Astrocyte (in vitro differentiated cells and primary cell): ENCODE results near the gene DDX47. TPM values are rescaled to one million over a fixed set of nuclear protein-coding genes. Genes with fewer than 3 reads are reported as not detected.

Experiments used
- DNase-seq: peaks from one replicate; pipeline ENCODE4 v3.0.0-alpha.2; 2010; ENCODE audit warnings: low read depth
- FAIRE-seq: peaks from 2 replicates; lab custom pipeline; 2011; peaks lifted over from hg19 to GRCh38; lab: Jason Lieb, UNC
- H2AFZ ChIP-seq: 2 replicates; pipeline ENCODE4 v1.6.0; 2012; ENCODE audit warnings: low read depth, low read length, inconsistent platforms
- H3K27ac ChIP-seq: 2 replicates; pipeline ENCODE4 v1.5.1; 2011; ENCODE audit warnings: low read depth, low read length, inconsistent platforms
- H3K27me3 ChIP-seq: 2 replicates; pipeline ENCODE4 v1.6.0; 2011; ENCODE audit warnings: low read length, inconsistent platforms; ENCODE audit not compliant: insufficient read depth
- H3K36me3 ChIP-seq: 2 replicates; pipeline ENCODE4 v1.5.1; 2011; ENCODE audit warnings: low read length, inconsistent platforms; ENCODE audit not compliant: insufficient read depth
- H3K4me1 ChIP-seq: 2 replicates; pipeline ENCODE4 v1.5.1; 2011; ENCODE audit warnings: low read length, inconsistent platforms; ENCODE audit not compliant: insufficient read depth
- H3K4me2 ChIP-seq: 2 replicates; pipeline ENCODE4 v1.6.0; 2012; ENCODE audit warnings: low read length, inconsistent platforms
- H3K4me3 ChIP-seq: 2 replicates; pipeline ENCODE4 v1.5.1; 2011; ENCODE audit warnings: low read depth, mild to moderate bottlenecking, low read length, inconsistent platforms; ENCODE audit not compliant: insufficient read depth
- H3K79me2 ChIP-seq: 2 replicates; pipeline ENCODE4 v1.6.0; 2012; ENCODE audit warnings: mild to moderate bottlenecking, low read length, inconsistent platforms; ENCODE audit not compliant: insufficient read depth
- H3K9ac ChIP-seq: 2 replicates; pipeline ENCODE4 v1.6.0; 2012; ENCODE audit warnings: mild to moderate bottlenecking, low read length, inconsistent platforms
- H3K9me3 ChIP-seq: 2 replicates; pipeline ENCODE4 v1.5.1; 2012; ENCODE audit warnings: low read depth, mild to moderate bottlenecking, low read length, inconsistent platforms; ENCODE audit not compliant: insufficient read depth
- H4K20me1 ChIP-seq: 2 replicates; pipeline ENCODE4 v1.6.0; 2012; ENCODE audit warnings: low read length, inconsistent platforms; ENCODE audit not compliant: insufficient read depth
- H3K27ac Mint-ChIP-seq: one replicate; pipeline ENCODE4 v1.8.0; 2021; ENCODE audit warnings: mild to moderate bottlenecking, mixed read lengths; ENCODE audit not compliant: unreplicated experiment
- H3K27me3 Mint-ChIP-seq: one replicate; pipeline ENCODE4 v1.8.0; 2021; ENCODE audit warnings: low read depth, mixed read lengths; ENCODE audit not compliant: unreplicated experiment
- H3K36me3 Mint-ChIP-seq: one replicate; pipeline ENCODE4 v1.8.0; 2021; ENCODE audit warnings: low read depth, mixed read lengths; ENCODE audit not compliant: unreplicated experiment
- H3K4me1 Mint-ChIP-seq: one replicate; pipeline ENCODE4 v1.8.0; 2021; ENCODE audit warnings: low read depth, mixed read lengths; ENCODE audit not compliant: unreplicated experiment
- H3K4me3 Mint-ChIP-seq: one replicate; pipeline ENCODE4 v1.8.0; 2021; ENCODE audit warnings: mild to moderate bottlenecking, moderate library complexity, mixed read lengths; ENCODE audit not compliant: unreplicated experiment
- H3K9me3 Mint-ChIP-seq: one replicate; pipeline ENCODE4 v1.8.0; 2021; ENCODE audit warnings: mild to moderate bottlenecking, mixed read lengths; ENCODE audit not compliant: unreplicated experiment
- EZH2 ChIP-seq: IDR thresholded peaks from 2 replicates; pipeline ENCODE4 v1.6.1; 2012; ENCODE audit warnings: mild to moderate bottlenecking, low read length, inconsistent platforms; ENCODE audit not compliant: insufficient read depth
- total RNA-seq: library from RNA; stranded (reverse); gene quantifications from 2 replicates; pipeline ENCODE4 v1.2.1, GENCODE V29; 2021
- TF ChIP-seq, protein P1 (sequence below): IDR thresholded peaks from 2 replicates; pipeline ENCODE4 v1.5.1; 2011; ENCODE audit warnings: low read depth, mild to moderate bottlenecking, inconsistent platforms, low read length, moderate library complexity; ENCODE audit not compliant: insufficient read depth

The DDX47 gene
- total RNA-seq, 1 donor from 2014 or later, result 62.1 TPM

DNA sequence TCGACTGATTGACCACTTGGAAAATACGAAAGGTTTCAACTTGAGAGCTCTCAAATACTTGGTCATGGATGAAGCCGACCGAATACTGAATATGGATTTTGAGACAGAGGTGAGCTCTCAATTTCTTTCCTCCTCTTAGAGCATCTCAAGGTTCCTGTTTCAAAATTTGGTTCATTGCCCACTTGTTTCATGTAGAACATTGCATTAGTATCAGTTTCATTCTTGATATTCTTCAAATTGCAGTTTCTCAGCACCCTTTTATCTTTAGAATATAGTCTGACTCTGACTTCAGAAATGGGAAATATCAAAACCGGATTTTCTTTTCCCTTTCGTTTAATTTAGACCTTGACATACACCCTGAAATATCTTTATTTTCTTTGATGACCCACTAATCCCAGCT, 8.8 kb downstream of the DDX47 start:
- H3K4me3 Mint-ChIP-seq, result no peak overlapping the region
- Histone ChIP-seq H3K36me3 (peaks cover 48% of the 10 kb centered on the region), H3K4me3 (no peak overlapping the region)

GRCh38 chr12:12822886-12823285, 9.7 kb downstream of the DDX47 start:
- no peaks in the 10 kb centered on the region for H4K20me1 ChIP-seq
- H3K9me3 ChIP-seq, result no peaks in the 10 kb centered on the region
- peaks cover 51% of the 10 kb centered on the region for H3K4me1 Mint-ChIP-seq
- no peak for FAIRE-seq
- no peaks in the 10 kb centered on the region for H3K9me3 Mint-ChIP-seq
- H3K36me3 ChIP-seq, result peaks cover 56% of the 10 kb centered on the region
- H3K4me2 ChIP-seq, result peak overlapping the region; percentile 27
- H3K27me3 ChIP-seq, result no peaks in the 10 kb centered on the region
- peak overlapping the region; percentile 42 for H3K4me3 Mint-ChIP-seq
- H3K27ac ChIP-seq, result peak overlapping the region; percentile 94
- peaks cover 53% of the 10 kb centered on the region for H3K4me1 ChIP-seq
- no peak overlapping the region for H3K4me3 ChIP-seq
- peaks cover 27% of the 10 kb centered on the region for H3K36me3 Mint-ChIP-seq
- H3K27ac Mint-ChIP-seq, result peak overlapping the region; percentile 95
- H3K9ac ChIP-seq, result peak overlapping the region; percentile 77
- no peaks in the 10 kb centered on the region for H3K27me3 Mint-ChIP-seq
- TF ChIP-seq, protein P1, sequence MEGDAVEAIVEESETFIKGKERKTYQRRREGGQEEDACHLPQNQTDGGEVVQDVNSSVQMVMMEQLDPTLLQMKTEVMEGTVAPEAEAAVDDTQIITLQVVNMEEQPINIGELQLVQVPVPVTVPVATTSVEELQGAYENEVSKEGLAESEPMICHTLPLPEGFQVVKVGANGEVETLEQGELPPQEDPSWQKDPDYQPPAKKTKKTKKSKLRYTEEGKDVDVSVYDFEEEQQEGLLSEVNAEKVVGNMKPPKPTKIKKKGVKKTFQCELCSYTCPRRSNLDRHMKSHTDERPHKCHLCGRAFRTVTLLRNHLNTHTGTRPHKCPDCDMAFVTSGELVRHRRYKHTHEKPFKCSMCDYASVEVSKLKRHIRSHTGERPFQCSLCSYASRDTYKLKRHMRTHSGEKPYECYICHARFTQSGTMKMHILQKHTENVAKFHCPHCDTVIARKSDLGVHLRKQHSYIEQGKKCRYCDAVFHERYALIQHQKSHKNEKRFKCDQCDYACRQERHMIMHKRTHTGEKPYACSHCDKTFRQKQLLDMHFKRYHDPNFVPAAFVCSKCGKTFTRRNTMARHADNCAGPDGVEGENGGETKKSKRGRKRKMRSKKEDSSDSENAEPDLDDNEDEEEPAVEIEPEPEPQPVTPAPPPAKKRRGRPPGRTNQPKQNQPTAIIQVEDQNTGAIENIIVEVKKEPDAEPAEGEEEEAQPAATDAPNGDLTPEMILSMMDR, result no peak
- TF ChIP-seq EZH2, result no peak
- H2AFZ ChIP-seq, result no peak overlapping the region
- peak; percentile 69 for DNase-seq
- peaks cover 31% of the 10 kb centered on the region for H3K79me2 ChIP-seq

More for the DNA sequence above, 8.8 kb downstream of the DDX47 start:
- DNase-seq (no peak), FAIRE-seq (no peak)
- Histone ChIP-seq H3K79me2 (peaks cover 40% of the 10 kb centered on the region), H3K9ac (no peak overlapping the region), H3K4me1 (peaks cover 53% of the 10 kb centered on the region), H2AFZ (no peak overlapping the region), H4K20me1 (no peaks in the 10 kb centered on the region), H3K9me3 (no peaks in the 10 kb centered on the region), H3K27me3 (no peaks in the 10 kb centered on the region), H3K27ac (peak overlapping the region; percentile 94), H3K4me2 (no peak overlapping the region)
- TF ChIP-seq, protein P1, result no peak
- no peak for TF ChIP-seq EZH2
- H3K27me3 Mint-ChIP-seq, result no peaks in the 10 kb centered on the region
- peaks cover 55% of the 10 kb centered on the region for H3K4me1 Mint-ChIP-seq
- no peaks in the 10 kb centered on the region for H3K9me3 Mint-ChIP-seq
- H3K36me3 Mint-ChIP-seq, result peaks cover 25% of the 10 kb centered on the region
- peak overlapping the region; percentile 56 for H3K27ac Mint-ChIP-seq

GRCh38 chr12:12823300-12823699, 10.2 kb downstream of the DDX47 start:
- Histone ChIP-seq H3K27ac (peak overlapping the region; percentile 94), H3K9me3 (no peaks in the 10 kb centered on the region), H3K4me2 (peak overlapping the region; percentile 32), H2AFZ (no peak overlapping the region), H3K79me2 (peaks cover 29% of the 10 kb centered on the region), H4K20me1 (no peaks in the 10 kb centered on the region), H3K4me3 (no peak overlapping the region), H3K27me3 (no peaks in the 10 kb centered on the region), H3K36me3 (peaks cover 59% of the 10 kb centered on the region), H3K4me1 (peaks cover 53% of the 10 kb centered on the region), H3K9ac (peak overlapping the region; percentile 77)
- Mint-ChIP-seq H3K4me3 (peak overlapping the region; percentile 42), H3K9me3 (no peaks in the 10 kb centered on the region), H3K4me1 (peaks cover 49% of the 10 kb centered on the region), H3K36me3 (peaks cover 28% of the 10 kb centered on the region), H3K27me3 (no peaks in the 10 kb centered on the region), H3K27ac (peak overlapping the region; percentile 95)
- DNase-seq (peak; percentile 95), FAIRE-seq (peak; percentile 9)
- TF ChIP-seq EZH2, result no peak
- TF ChIP-seq, protein P1, result no peak
